Measurements from ENCODE around the gene NR2E1. TPM values are rescaled to one million over a fixed set of nuclear protein-coding genes. Genes with fewer than 3 reads are reported as not detected.

NR2E1 gene
- total RNA-seq, 1 experiment from 2014 or later = not detected

- Histone ChIP-seq H3K79me2 (ENCODE audit: insufficient read depth, low read length) (no peaks in the 10 kb centered on the region), H3K56ac (ENCODE audit: insufficient read length, low read depth, low read length) (no peak overlapping the region), H3T11ph (ENCODE audit: low read length) (no peak overlapping the region), H3K4ac (ENCODE audit: low read depth, low read length) (no peak overlapping the region), H4K8ac (replicated peaks; ENCODE audit: insufficient read length, low read depth, low read length) (no peak overlapping the region), H2BK120ac (ENCODE audit: low read depth, low read length, poor library complexity, severe bottlenecking) (no peak overlapping the region), H2AFZ (ENCODE audit: low read length) (no peak overlapping the region), H3K23me2 (ENCODE audit: insufficient read length, low read depth, low read length, poor library complexity, severe bottlenecking) (no peaks in the 10 kb centered on the region), H3K4me2 (ENCODE audit: insufficient read depth, insufficient read length, low read length) (no peak overlapping the region), H2BK12ac (ENCODE audit: insufficient read length, low read depth, low read length) (no peak overlapping the region), H3K23ac (ENCODE audit: insufficient read length, low read depth, low read length) (no peak overlapping the region), H3K18ac (ENCODE audit: insufficient read length, low read depth, low read length) (no peak overlapping the region), H2BK20ac (ENCODE audit: low read depth, low read length, poor library complexity, severe bottlenecking) (no peak overlapping the region), H3K27ac (ENCODE audit: insufficient read length, low read depth, low read length) (no peak overlapping the region), H4K91ac (ENCODE audit: insufficient read length, low read depth, low read length) (no peak overlapping the region), H3K14ac (ENCODE audit: insufficient read depth, low read length) (no peak overlapping the region), H2BK5ac (ENCODE audit: insufficient read length, low read length) (no peak overlapping the region), H4K20me1 (ENCODE audit: control insufficient read depth, insufficient read depth, insufficient read length) (no peaks in the 10 kb centered on the region), H4K5ac (ENCODE audit: insufficient read length, low read depth, low read length) (no peak overlapping the region), H3K27me3 (ENCODE audit: insufficient read depth, low read length) (no peaks in the 10 kb centered on the region), H3K4me1 (ENCODE audit: insufficient read depth, low read length) (no peaks in the 10 kb centered on the region), H2BK15ac (ENCODE audit: low read depth, low read length) (no peak overlapping the region), H3K9ac (ENCODE audit: extremely low read depth, insufficient read length, low read length) (no peak overlapping the region), H2AK5ac (ENCODE audit: insufficient read length, low read length) (no peak overlapping the region), H3K79me1 (ENCODE audit: insufficient read depth, low read depth, low read length, poor library complexity, severe bottlenecking) (no peaks in the 10 kb centered on the region), H3K9me3 (ENCODE audit: control insufficient read depth, low read depth, low read length) (no peaks in the 10 kb centered on the region)
- TF ChIP-seq CTCF (conservative IDR thresholded peaks at IDR 0.05) = no peak
- Mint-ChIP-seq H3K4me3 (no peak overlapping the region), H3K36me3 (ENCODE audit: insufficient read depth in 1 of 3, low read depth in 3 of 3) (no peaks in the 10 kb centered on the region), H3K27me3 (ENCODE audit: low read depth) (peaks cover 17% of the 10 kb centered on the region), H3K9me3 (no peaks in the 10 kb centered on the region), H3K4me1 (no peaks in the 10 kb centered on the region), H3K27ac (no peak overlapping the region)
- DNase-seq = no peak
- no CpG with 5 or more reads among the region's 1 CpG for WGBS (ENCODE audit: extremely low coverage, insufficient read length, low lambda C conversion rate)
Measured at GRCh38 chr6:108193835-108194234, 28.0 kb downstream of the NR2E1 start.
